HepG2 (cell line): ENCODE data around the gene VWA3A. TPM values are rescaled to one million over a fixed set of nuclear protein-coding genes. Genes with fewer than 3 reads are reported as not detected.
A peak's percentile ranks its signal among the peaks of the same experiment; 100 is the strongest.

ENCODE experiments used
- CREB1 ChIP-seq, 2 experiments: fragments of 450-650 bp in 1 of 2; IDR thresholded peaks; 2 replicates each; pipeline ENCODE4 v1.6.1; 2016 to 2017; ENCODE audit warnings: control low read depth in 1 of 2, mild to moderate bottlenecking in 1 of 2, missing compliant biosample characterization in 1 of 2, missing genetic modification characterization in 1 of 2
- FOXP1 ChIP-seq, 2 experiments: fragments of 450-650 bp in 1 of 2; IDR thresholded peaks; 2 replicates each; pipeline ENCODE4 v1.6.1; 2017 to 2018; ENCODE audit warnings: antibody characterized with exemption in 1 of 2
- ISX ChIP-seq: sonication (generic); formaldehyde crosslinking; conservative IDR thresholded peaks from 2 replicates; pipeline ENCODE4 v1.5.0; 2020; ENCODE audit warnings: missing genetic modification reagents
- MAF1 ChIP-seq: sonication (generic); formaldehyde crosslinking; IDR thresholded peaks from 2 replicates; pipeline ENCODE4 v1.5.0; 2020; ENCODE audit warnings: missing genetic modification reagents, borderline replicate concordance
- SOX6 ChIP-seq, 2 experiments: fragments of 450-650 bp in 1 of 2; sonication (generic) in 1 of 2; formaldehyde crosslinking in 1 of 2; IDR thresholded peaks; 2 replicates each; pipeline versions ENCODE4 v1.4.0 to v1.6.1; 2017 to 2020; ENCODE audit warnings: antibody characterized with exemption in 1 of 2, mild to moderate bottlenecking in 1 of 2, missing genetic modification reagents in 1 of 2
- SRY ChIP-seq: sonication (generic); formaldehyde crosslinking; IDR thresholded peaks from 2 replicates; pipeline ENCODE4 v1.8.0; 2022; ENCODE audit warnings: mild to moderate bottlenecking, missing genetic modification reagents
- ZBTB20 ChIP-seq: sonication (generic); formaldehyde crosslinking; IDR thresholded peaks from 2 replicates; pipeline ENCODE4 v1.8.1; 2023; ENCODE audit warnings: missing genetic modification reagents, low read depth, mild to moderate bottlenecking, borderline replicate concordance
- ZNF333 ChIP-seq: sonication (generic); formaldehyde crosslinking; IDR thresholded peaks from 2 replicates; pipeline ENCODE4 v1.4.0; 2020; ENCODE audit warnings: mild to moderate bottlenecking, missing genetic modification reagents, borderline replicate concordance
- ZNF441 ChIP-seq: sonication (generic); formaldehyde crosslinking; IDR thresholded peaks from 2 replicates; pipeline ENCODE4 v1.7.0; 2021; ENCODE audit warnings: missing genetic modification reagents, borderline replicate concordance
- ZNF547 ChIP-seq: sonication (generic); formaldehyde crosslinking; IDR thresholded peaks from 2 replicates; pipeline ENCODE4 v1.5.1; 2020; ENCODE audit warnings: mild to moderate bottlenecking, missing genetic modification reagents
- ZNF646 ChIP-seq: sonication (generic); formaldehyde crosslinking; IDR thresholded peaks from 2 replicates; pipeline ENCODE4 v1.9.0; 2021; ENCODE audit warnings: mild to moderate bottlenecking, missing genetic modification reagents
- ZNF761 ChIP-seq: sonication (generic); formaldehyde crosslinking; conservative IDR thresholded peaks from 2 replicates; pipeline ENCODE4 v1.4.0; 2020; ENCODE audit warnings: mild to moderate bottlenecking, missing genetic modification reagents
- ZNF768 ChIP-seq: sonication (generic); formaldehyde crosslinking; IDR thresholded peaks from 2 replicates; pipeline ENCODE4 v1.4.0; 2020; ENCODE audit warnings: missing genetic modification reagents
- polyA plus RNA-seq, 8 experiments: library from polyadenylated mRNA; depleted of rRNA in 3 of 8; stranded (reverse) in 7 of 8; unstranded in 1 of 8; fragments of >200 nt; fragmentation: Illumina TruSeq in 4 of 8; extraction: Trizol in 4 of 8; gene quantifications; 2 replicates each; pipeline versions ENCODE4 v1.2.1 to v1.2.3, GENCODE V29; 2011 to 2016; ENCODE audit warnings: low read depth in 4 of 8, missing spikeins in 1 of 8, mixed read lengths in 1 of 8; ENCODE audit not compliant: insufficient read depth in 1 of 8
- total RNA-seq, 5 experiments: library from RNA; depleted of rRNA; stranded (reverse); fragments of >200 nt; fragmentation: Illumina TruSeq; extraction: Trizol; gene quantifications; 2 replicates each; pipeline ENCODE4 v1.2.3, GENCODE V29; 2016; ENCODE audit warnings: low read depth in 1 of 5
- TF ChIP-seq, protein P1 (sequence below): sonication (generic); formaldehyde crosslinking; IDR thresholded peaks from 2 replicates; pipeline ENCODE4 v1.5.0; 2020; ENCODE audit warnings: missing genetic modification reagents
- TF ChIP-seq, protein P2 (sequence below): sonication (generic); formaldehyde crosslinking; IDR thresholded peaks from 2 replicates; pipeline ENCODE4 v1.8.1; 2023; ENCODE audit warnings: mild to moderate bottlenecking, moderate library complexity, missing genetic modification reagents
- TF ChIP-seq, protein P3 (sequence below): sonication (generic); formaldehyde crosslinking; conservative IDR thresholded peaks from 2 replicates; pipeline ENCODE4 v1.8.0; 2022; ENCODE audit warnings: low read depth, missing genetic modification reagents
- TF ChIP-seq, protein P4 (sequence below): sonication (generic); formaldehyde crosslinking; IDR thresholded peaks from 2 replicates; pipeline ENCODE4 v1.4.0; 2020; ENCODE audit warnings: mild to moderate bottlenecking, missing genetic modification reagents

Gene VWA3A
- total and polyA plus RNA-seq, 2 of the 13 experiments (the other 11 are each of a cell fraction or from before 2014, with no cell fraction given): 0.03 to 0.07 TPM

GRCh38 chr16:22195695-22196558 lies 103.6 kb downstream of the VWA3A start (continued):
- TF ChIP-seq, protein P1, sequence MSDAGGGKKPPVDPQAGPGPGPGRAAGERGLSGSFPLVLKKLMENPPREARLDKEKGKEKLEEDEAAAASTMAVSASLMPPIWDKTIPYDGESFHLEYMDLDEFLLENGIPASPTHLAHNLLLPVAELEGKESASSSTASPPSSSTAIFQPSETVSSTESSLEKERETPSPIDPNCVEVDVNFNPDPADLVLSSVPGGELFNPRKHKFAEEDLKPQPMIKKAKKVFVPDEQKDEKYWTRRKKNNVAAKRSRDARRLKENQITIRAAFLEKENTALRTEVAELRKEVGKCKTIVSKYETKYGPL: no peak
- no peak for TF ChIP-seq FOXP1 (IDR thresholded peaks at IDR 0.05)
- TF ChIP-seq FOXP1 (CRISPR knock-in tag; IDR thresholded peaks at IDR 0.05): peak; percentile 34; the same call in 1 of the 2 replicates
- peak; percentile 45; the same call in 1 of the 2 replicates for TF ChIP-seq ZNF768 (CRISPR knock-in tag)
- TF ChIP-seq SRY (CRISPR knock-in tag): peak; percentile 66; the same call in 1 of the 2 replicates
- peak; percentile 85; the same call in 1 of the 2 replicates for TF ChIP-seq ZBTB20 (CRISPR knock-in tag)
- peak; percentile 67; the same call in 1 of the 2 replicates for TF ChIP-seq ZNF547 (CRISPR knock-in tag)
- TF ChIP-seq, protein P2, sequence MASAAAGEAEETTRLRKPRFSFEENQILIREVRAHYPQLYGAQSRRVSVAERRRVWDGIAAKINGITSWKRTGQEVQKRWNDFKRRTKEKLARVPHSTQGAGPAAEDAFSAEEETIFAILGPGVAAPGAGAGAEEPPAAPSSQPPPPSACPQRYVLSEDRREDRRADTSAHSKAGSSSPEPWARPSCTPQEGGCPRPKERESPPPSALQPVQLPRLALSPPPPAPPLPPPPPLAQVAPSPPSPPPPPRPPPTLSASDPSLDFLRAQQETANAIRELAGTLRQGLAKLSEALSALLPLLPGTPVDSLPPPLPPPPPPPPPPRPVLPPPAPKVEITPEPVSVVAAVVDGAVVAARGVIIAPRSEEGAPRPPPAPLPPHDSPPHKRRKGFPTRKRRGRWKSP (CRISPR knock-in tag): peak; percentile 95
- TF ChIP-seq, protein P3, sequence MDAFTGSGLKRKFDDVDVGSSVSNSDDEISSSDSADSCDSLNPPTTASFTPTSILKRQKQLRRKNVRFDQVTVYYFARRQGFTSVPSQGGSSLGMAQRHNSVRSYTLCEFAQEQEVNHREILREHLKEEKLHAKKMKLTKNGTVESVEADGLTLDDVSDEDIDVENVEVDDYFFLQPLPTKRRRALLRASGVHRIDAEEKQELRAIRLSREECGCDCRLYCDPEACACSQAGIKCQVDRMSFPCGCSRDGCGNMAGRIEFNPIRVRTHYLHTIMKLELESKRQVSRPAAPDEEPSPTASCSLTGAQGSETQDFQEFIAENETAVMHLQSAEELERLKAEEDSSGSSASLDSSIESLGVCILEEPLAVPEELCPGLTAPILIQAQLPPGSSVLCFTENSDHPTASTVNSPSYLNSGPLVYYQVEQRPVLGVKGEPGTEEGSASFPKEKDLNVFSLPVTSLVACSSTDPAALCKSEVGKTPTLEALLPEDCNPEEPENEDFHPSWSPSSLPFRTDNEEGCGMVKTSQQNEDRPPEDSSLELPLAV (CRISPR knock-in tag): no peak
- TF ChIP-seq SOX6 (IDR thresholded peaks at IDR 0.05): no peak
- peak; percentile 69 for TF ChIP-seq SOX6 (CRISPR knock-in tag; IDR thresholded peaks at IDR 0.05)
- no peak; the same call in 1 of the 2 replicates for TF ChIP-seq ISX (CRISPR knock-in tag)
- peak; percentile 28; the same call in 1 of the 2 replicates for TF ChIP-seq ZNF441 (CRISPR knock-in tag)
- peak; percentile 100 for TF ChIP-seq MAF1 (CRISPR knock-in tag)
- TF ChIP-seq CREB1 (IDR thresholded peaks at IDR 0.05): peak; percentile 68
- TF ChIP-seq CREB1 (CRISPR knock-in tag; IDR thresholded peaks at IDR 0.05): no peak
- peak; percentile 45; the same call in 1 of the 2 replicates for TF ChIP-seq ZNF761 (CRISPR knock-in tag)
- no peak; the same call in 1 of the 2 replicates for TF ChIP-seq ZNF333
- TF ChIP-seq, protein P4, sequence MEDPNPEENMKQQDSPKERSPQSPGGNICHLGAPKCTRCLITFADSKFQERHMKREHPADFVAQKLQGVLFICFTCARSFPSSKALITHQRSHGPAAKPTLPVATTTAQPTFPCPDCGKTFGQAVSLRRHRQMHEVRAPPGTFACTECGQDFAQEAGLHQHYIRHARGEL (CRISPR knock-in tag): no peak
- TF ChIP-seq ZNF646: no peak
